Measurements from ENCODE around the gene KIF3A. TPM values are rescaled to one million over a fixed set of nuclear protein-coding genes. Genes with fewer than 3 reads are reported as not detected.

Gene KIF3A
- total RNA-seq, 1 donor from 2014 or later, result 11.9 TPM

DNA sequence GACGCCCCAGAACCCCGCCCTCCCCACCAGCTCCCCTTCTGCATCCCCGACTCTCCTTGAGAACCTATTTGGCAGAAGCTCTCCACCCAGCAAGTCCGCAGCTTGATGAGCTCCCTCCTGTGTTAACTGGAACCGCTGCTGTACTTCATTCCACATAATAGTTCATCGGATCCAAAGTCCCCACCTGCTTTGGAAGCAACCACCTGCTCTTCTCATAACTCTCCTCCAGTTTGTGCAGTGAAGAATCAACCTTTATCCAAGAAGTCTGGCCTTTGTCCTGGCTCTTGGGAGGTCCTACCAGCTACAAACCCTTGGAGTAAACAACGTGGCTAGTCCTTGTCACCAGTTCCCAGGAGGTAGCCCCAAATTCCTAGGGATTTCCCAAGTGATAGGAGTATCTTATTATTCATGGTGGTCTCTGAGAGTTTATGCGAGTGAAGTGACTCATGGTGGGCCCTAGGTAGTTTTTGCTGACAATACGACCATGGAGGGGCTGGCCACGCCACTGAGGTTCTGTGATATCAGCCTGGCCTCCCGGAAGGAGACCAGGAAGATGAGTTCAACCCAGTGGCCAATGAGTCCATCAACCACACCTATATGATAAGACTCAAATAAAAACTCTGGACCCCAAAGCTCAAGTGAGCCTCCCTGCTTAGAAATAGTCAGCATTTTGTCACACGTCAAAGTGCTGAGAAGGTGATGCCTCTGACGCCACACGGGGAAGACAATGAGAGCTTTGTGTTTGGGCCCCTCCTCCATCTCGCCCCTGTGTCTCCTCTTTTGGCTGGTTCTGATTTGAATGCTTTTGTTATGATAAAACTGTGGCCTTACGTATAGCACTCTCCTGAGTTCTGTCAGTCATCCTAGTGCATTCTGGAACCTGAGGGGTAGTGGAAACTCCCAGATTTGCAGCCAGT lies 67.1 kb downstream of the KIF3A start:
- TF ChIP-seq, protein P1, sequence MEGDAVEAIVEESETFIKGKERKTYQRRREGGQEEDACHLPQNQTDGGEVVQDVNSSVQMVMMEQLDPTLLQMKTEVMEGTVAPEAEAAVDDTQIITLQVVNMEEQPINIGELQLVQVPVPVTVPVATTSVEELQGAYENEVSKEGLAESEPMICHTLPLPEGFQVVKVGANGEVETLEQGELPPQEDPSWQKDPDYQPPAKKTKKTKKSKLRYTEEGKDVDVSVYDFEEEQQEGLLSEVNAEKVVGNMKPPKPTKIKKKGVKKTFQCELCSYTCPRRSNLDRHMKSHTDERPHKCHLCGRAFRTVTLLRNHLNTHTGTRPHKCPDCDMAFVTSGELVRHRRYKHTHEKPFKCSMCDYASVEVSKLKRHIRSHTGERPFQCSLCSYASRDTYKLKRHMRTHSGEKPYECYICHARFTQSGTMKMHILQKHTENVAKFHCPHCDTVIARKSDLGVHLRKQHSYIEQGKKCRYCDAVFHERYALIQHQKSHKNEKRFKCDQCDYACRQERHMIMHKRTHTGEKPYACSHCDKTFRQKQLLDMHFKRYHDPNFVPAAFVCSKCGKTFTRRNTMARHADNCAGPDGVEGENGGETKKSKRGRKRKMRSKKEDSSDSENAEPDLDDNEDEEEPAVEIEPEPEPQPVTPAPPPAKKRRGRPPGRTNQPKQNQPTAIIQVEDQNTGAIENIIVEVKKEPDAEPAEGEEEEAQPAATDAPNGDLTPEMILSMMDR (IDR thresholded peaks at IDR 0.05; ENCODE audit: borderline replicate concordance), result no peak
- intact Hi-C loops (cut with micrococcal nuclease), result no loop called here
- peaks cover 33% of the 10 kb centered on the region for H3K27me3 ChIP-seq (ENCODE audit: low read depth)

DNA sequence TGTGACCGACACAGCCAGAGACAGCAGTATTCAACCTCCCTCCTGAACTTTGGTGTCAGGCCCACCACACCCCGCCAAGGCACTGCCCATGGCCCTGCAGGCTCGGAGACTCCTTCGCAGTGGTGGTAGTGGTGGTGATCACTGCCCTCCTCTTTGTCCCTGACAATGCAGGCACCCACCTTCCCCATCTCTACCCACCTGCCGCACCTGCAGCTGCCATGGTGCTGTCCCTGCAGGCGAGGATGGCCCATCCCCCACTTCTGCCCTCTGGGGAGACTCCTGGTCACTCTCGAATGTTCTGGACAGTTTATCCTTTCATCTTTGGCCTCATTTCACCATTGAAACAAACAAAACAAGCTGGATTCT lies 67.9 kb downstream of the KIF3A start:
- intact Hi-C loops (cut with micrococcal nuclease), result no loop called here
- TF ChIP-seq, protein P1 (IDR thresholded peaks at IDR 0.05; ENCODE audit: borderline replicate concordance), result no peak
- no peak overlapping the region for H3K27ac ChIP-seq (replicated peaks)
- H3K4me1 ChIP-seq, result no peaks in the 10 kb centered on the region
- H3K27me3 ChIP-seq (ENCODE audit: low read depth), result peaks cover 34% of the 10 kb centered on the region
- no peak overlapping the region for H3K4me3 ChIP-seq
- no peaks in the 10 kb centered on the region for H3K9me3 ChIP-seq (replicated peaks)
- no peaks in the 10 kb centered on the region for H3K36me3 ChIP-seq
- no peak for DNase-seq

More for the DNA sequence above, 67.1 kb downstream of the KIF3A start:
- no peaks in the 10 kb centered on the region for H3K36me3 ChIP-seq
- no peak overlapping the region for H3K4me3 ChIP-seq
- no peak overlapping the region for H3K27ac ChIP-seq (replicated peaks)
- no peaks in the 10 kb centered on the region for H3K4me1 ChIP-seq
- H3K9me3 ChIP-seq (replicated peaks), result no peaks in the 10 kb centered on the region
- no peak for DNase-seq

DNA sequence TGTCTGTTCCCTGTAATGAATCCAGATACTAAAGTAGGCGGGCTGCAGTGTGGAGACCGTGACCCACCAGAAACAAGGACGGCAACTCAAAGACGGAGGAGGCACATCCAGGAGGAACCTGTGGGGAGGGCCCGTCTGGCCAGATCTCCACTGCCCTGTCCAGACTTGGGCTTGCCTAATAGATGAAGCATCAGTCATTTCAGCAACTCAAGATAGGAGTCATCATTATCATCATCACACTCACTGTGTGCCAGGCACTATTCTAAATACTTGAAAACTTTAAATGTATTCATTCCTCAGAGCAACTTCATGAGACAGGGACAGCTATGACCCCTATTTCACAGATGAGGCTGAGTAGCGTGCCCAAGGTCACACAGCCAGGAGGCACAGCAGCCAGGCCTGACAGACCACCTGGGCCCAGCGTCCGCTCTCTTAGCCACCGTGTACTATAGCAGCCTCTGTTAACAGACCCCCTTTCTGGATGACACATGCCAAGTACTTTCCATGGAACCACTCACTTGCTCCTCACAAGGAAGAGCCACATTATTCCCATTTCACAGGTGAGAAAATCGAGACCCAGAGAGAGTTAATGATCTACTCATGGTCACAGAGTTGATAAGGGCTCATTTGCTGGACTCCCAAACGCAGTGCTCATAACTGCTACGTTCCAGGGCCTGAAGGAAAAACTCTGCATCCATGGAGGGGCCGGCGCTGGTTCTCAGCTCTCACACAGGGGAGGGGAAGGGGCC lies 68.5 kb downstream of the KIF3A start:
- Histone ChIP-seq H3K36me3 (no peaks in the 10 kb centered on the region), H3K9me3 (replicated peaks) (no peaks in the 10 kb centered on the region), H3K4me3 (no peak overlapping the region), H3K27me3 (ENCODE audit: low read depth) (peaks cover 34% of the 10 kb centered on the region), H3K4me1 (no peaks in the 10 kb centered on the region), H3K27ac (replicated peaks) (no peak overlapping the region)
- no peak for DNase-seq
- TF ChIP-seq, protein P1 (IDR thresholded peaks at IDR 0.05; ENCODE audit: borderline replicate concordance), result no peak
- intact Hi-C loops (cut with micrococcal nuclease), result no loop called here

DNA sequence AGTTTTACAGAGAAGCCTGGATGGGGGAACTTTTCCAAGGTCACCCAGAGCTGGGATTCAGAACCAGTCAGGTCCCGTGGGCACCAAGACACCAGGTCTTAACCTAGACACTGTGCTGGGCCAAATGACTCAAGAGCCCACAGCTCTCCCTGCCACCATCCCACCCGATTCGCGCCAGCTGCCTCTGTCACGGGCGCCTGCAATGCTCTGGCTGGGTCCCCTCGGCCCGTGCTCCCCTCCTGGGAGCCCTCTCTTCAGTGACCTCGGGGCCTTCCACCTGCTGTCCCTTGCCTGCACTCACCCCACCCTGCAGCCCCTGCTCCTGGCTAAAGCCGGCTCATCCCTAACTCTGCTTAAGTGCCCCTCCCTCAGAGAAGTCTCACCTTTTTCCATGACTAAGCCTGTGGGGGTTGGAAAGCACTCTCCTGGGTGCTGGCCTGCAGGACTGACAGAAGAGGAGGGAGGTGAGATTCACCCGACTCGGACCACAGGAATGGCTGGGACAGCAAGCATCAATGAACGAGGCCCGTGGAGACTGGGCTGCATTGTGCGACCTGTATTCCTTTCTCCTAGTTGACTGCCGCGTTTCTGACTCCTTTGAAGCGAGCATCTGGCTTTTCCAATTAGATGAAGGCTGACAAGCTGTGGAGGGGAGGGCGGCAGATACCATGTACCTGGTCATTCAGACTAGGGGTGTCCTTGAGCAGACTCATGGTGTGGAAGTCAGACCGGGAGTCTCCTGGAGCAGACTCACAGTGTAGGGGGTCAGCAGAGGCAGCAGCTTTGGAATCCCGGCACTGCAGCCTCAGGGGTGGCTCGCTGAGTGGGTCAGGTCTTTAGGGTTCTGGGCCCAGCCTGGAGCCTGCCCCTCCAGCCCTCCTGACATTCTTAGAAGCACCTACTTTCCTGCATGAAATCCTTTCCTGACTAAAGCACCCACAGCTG lies 69.3 kb downstream of the KIF3A start:
- Histone ChIP-seq H3K36me3 (no peaks in the 10 kb centered on the region), H3K27ac (replicated peaks) (no peak overlapping the region), H3K4me3 (no peak overlapping the region), H3K27me3 (ENCODE audit: low read depth) (peaks cover 34% of the 10 kb centered on the region), H3K9me3 (replicated peaks) (no peaks in the 10 kb centered on the region), H3K4me1 (no peaks in the 10 kb centered on the region)
- TF ChIP-seq, protein P1 (IDR thresholded peaks at IDR 0.05; ENCODE audit: borderline replicate concordance), result no peak
- intact Hi-C loops (cut with micrococcal nuclease), result no loop called here
- DNase-seq, result no peak

DNA sequence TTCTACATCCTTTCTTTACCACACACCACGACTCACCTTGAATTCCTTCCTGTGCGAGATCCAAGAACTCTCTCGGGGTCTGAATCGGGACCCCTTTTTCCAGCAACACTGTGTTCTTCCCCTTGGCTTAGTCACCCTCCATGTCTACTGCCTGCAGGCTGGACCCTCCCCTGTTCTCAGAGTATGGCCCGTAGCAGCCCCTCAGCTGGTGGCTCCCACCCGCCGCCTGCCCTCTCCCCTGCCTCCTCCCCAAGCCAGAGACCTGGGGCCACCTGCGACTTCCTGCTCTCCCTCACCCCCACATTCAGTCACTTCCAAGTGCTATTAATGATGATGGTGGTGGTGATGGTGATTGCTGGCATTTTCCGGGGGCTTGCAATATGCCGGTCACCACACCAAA lies 70.0 kb downstream of the KIF3A start:
- no peak overlapping the region for H3K27ac ChIP-seq (replicated peaks)
- no peaks in the 10 kb centered on the region for H3K36me3 ChIP-seq
- DNase-seq, result no peak
- intact Hi-C loops (cut with micrococcal nuclease), result no loop called here
- no peaks in the 10 kb centered on the region for H3K9me3 ChIP-seq (replicated peaks)
- TF ChIP-seq, protein P1 (IDR thresholded peaks at IDR 0.05; ENCODE audit: borderline replicate concordance), result no peak
- H3K4me1 ChIP-seq, result no peaks in the 10 kb centered on the region
- peaks cover 34% of the 10 kb centered on the region for H3K27me3 ChIP-seq (ENCODE audit: low read depth)
- no peak overlapping the region for H3K4me3 ChIP-seq

Data from left ventricle myocardium inferior (tissue), 1 donor.